Stimulated activated naive CD8-positive, alpha-beta T cell treated with anti-CD3 and anti-CD28 coated beads, Interleukin-15, Interleukin-2, amounts not matched to agents 100 ng/mL and 50 ng/mL, for 24 hours (primary cell): ENCODE results near the gene SLAMF9.

ENCODE experiments used
- H3K27ac Mint-ChIP-seq: one replicate; pipeline ENCODE4 v1.8.0; 2021; ENCODE audit warnings: mild to moderate bottlenecking, mixed read lengths
- H3K27me3 Mint-ChIP-seq: one replicate; pipeline ENCODE4 v1.8.0; 2021; ENCODE audit warnings: mixed read lengths
- H3K36me3 Mint-ChIP-seq: one replicate; pipeline ENCODE4 v1.8.0; 2021; ENCODE audit warnings: low read depth, mixed read lengths
- H3K4me1 Mint-ChIP-seq: one replicate; pipeline ENCODE4 v1.8.0; 2021; ENCODE audit warnings: low read depth, mixed read lengths
- H3K4me3 Mint-ChIP-seq: one replicate; pipeline ENCODE4 v1.8.0; 2021; ENCODE audit warnings: mild to moderate bottlenecking, mixed read lengths
- H3K9me3 Mint-ChIP-seq: one replicate; pipeline ENCODE4 v1.8.0; 2021; ENCODE audit warnings: mixed read lengths

The SLAMF9 gene

DNA sequence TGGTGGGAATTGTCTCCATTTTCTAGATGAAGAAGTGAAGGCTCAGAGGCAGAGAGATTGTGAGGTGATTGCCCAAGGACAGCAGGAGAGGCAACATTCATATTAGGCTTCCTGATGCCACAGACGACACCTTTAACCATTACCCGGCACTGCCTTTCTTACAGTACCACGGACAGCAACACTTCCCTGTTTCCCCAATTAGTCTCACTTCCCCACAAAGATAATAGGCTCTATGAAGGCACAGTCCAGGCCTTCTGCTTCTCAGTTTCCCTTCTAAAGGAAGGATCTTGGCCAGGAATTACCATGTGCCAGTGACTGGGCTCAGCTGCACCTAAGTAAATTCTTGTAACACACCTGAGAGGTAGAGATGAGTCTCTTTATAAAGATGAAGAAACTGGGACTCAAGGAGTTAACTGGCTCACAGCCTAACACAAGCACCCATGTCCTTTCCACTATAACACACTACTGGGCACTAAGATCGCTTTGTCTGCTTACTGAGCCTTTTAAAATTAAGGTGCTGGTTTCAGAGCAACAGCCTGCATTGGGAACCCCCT, 18.2 kb downstream of the SLAMF9 start:
- Mint-ChIP-seq H3K4me1 (peaks cover 7% of the 10 kb centered on the region), H3K4me3 (no peak overlapping the region), H3K27ac (no peak overlapping the region)

DNA sequence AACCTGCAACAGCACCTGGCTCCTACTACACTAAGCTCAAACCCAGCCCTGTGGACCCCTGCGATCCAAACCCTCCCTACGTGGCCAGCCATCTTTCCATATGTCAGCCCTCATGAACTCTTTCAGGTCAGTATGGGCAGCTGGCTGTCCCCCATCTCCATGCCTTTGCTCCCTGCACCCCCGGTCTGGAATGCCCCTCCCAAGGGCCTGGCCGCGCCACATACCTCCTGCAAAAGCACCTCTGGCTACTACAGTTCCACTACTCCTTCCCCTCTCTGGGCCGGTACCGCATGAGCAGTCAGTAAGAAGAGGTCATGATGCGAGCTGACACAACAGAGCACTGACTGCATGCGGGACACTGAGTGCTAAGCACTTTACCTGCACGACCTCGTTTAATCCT, 18.7 kb downstream of the SLAMF9 start:
- H3K4me3 Mint-ChIP-seq = no peak overlapping the region
- no peaks in the 10 kb centered on the region for H3K36me3 Mint-ChIP-seq
- H3K27me3 Mint-ChIP-seq = peaks cover 3% of the 10 kb centered on the region
- no peaks in the 10 kb centered on the region for H3K9me3 Mint-ChIP-seq
- H3K4me1 Mint-ChIP-seq = peaks cover 7% of the 10 kb centered on the region
- H3K27ac Mint-ChIP-seq = no peak overlapping the region

More for the DNA sequence above, 18.2 kb downstream of the SLAMF9 start:
- Mint-ChIP-seq H3K9me3 (no peaks in the 10 kb centered on the region), H3K27me3 (peaks cover 3% of the 10 kb centered on the region), H3K36me3 (no peaks in the 10 kb centered on the region)

- no peaks in the 10 kb centered on the region for H3K9me3 Mint-ChIP-seq
- H3K27ac Mint-ChIP-seq = no peak overlapping the region
- H3K4me3 Mint-ChIP-seq = no peak overlapping the region
- H3K4me1 Mint-ChIP-seq = peaks cover 7% of the 10 kb centered on the region
- peaks cover 3% of the 10 kb centered on the region for H3K27me3 Mint-ChIP-seq
- no peaks in the 10 kb centered on the region for H3K36me3 Mint-ChIP-seq
Measured at GRCh38 chr1:159934136-159935039, 19.6 kb downstream of the SLAMF9 start.

DNA sequence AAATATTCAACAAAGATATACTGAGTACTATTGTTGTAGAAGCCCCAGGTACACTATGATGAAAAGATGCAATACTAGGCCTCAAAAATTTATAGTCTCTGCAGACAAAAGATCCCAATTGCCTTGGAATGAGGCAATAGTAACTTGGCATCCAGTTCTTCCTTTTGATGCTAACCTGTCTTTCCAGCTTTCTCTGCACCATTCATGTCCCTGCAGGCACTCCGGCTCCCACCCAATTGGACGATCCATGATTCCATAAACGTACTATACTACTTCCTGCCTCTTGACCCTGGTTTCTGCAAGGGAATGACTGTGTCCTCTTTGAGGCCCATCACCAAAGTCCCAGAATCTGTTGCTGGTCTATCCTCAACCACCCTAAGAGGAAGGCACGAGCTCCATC, 20.7 kb downstream of the SLAMF9 start:
- H3K4me3 Mint-ChIP-seq = no peak overlapping the region
- no peaks in the 10 kb centered on the region for H3K36me3 Mint-ChIP-seq
- no peaks in the 10 kb centered on the region for H3K9me3 Mint-ChIP-seq
- H3K27me3 Mint-ChIP-seq = peaks cover 3% of the 10 kb centered on the region
- no peak overlapping the region for H3K27ac Mint-ChIP-seq
- peaks cover 7% of the 10 kb centered on the region for H3K4me1 Mint-ChIP-seq

GRCh38 chr1:159932296-159933285, 21.4 kb downstream of the SLAMF9 start:
- Mint-ChIP-seq H3K4me1 (peaks cover 7% of the 10 kb centered on the region), H3K27me3 (peaks cover 3% of the 10 kb centered on the region), H3K36me3 (no peaks in the 10 kb centered on the region), H3K9me3 (no peaks in the 10 kb centered on the region), H3K4me3 (no peak overlapping the region), H3K27ac (no peak overlapping the region)

DNA sequence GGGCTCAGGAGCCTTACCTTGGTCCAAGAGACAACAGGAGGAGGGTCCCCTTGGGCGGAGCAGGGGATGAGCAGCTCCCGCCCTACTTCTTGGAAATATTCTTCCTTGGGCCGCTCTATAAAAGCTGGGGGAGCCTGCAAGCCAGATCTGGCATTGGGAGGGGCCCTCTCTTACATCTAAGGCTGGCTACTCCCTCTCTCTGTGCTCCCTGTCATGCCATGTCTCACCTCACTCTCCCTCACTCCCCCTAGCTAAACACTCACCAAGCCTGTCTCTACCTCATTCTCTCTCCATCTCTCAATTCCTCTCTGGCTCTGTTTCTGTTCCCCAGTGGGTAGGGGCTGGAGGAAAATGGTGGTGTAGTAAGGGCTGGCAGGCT, 22.3 kb downstream of the SLAMF9 start:
- Mint-ChIP-seq H3K27me3 (peaks cover 3% of the 10 kb centered on the region), H3K27ac (no peak overlapping the region), H3K4me1 (peaks cover 7% of the 10 kb centered on the region), H3K4me3 (no peak overlapping the region), H3K36me3 (no peaks in the 10 kb centered on the region), H3K9me3 (no peaks in the 10 kb centered on the region)

- no peak overlapping the region for H3K4me3 Mint-ChIP-seq
- peaks cover 6% of the 10 kb centered on the region for H3K4me1 Mint-ChIP-seq
- no peaks in the 10 kb centered on the region for H3K36me3 Mint-ChIP-seq
- no peak overlapping the region for H3K27ac Mint-ChIP-seq
- no peaks in the 10 kb centered on the region for H3K9me3 Mint-ChIP-seq
- peaks cover 3% of the 10 kb centered on the region for H3K27me3 Mint-ChIP-seq
Measured at GRCh38 chr1:159931101-159931794, 22.8 kb downstream of the SLAMF9 start.

- Mint-ChIP-seq H3K27ac (no peak overlapping the region), H3K4me3 (no peak overlapping the region), H3K9me3 (no peaks in the 10 kb centered on the region), H3K4me1 (peaks cover 9% of the 10 kb centered on the region), H3K36me3 (no peaks in the 10 kb centered on the region), H3K27me3 (peaks cover 3% of the 10 kb centered on the region)
Measured at GRCh38 chr1:159930634-159931033, 23.4 kb downstream of the SLAMF9 start.

DNA sequence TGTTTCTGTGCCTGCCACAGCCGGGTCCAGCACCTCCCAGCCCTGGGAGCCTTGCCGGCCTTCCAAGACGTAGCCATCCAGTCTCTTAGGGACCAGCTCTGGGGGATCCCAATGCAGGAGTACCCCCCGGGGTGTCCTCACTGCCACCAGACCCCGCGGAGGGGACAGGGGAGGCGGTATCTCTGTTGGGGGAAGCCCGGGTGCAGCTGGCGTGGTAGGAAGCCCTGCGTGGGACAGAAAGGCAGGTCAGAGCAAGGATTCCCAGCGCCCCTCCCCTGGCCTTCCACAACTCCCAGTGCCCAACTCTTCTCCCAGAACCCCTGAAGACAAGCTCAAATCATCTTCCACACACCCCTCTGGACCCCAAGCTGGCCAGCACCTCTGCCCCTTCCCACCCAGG, 23.8 kb downstream of the SLAMF9 start:
- no peak overlapping the region for H3K4me3 Mint-ChIP-seq

DNA sequence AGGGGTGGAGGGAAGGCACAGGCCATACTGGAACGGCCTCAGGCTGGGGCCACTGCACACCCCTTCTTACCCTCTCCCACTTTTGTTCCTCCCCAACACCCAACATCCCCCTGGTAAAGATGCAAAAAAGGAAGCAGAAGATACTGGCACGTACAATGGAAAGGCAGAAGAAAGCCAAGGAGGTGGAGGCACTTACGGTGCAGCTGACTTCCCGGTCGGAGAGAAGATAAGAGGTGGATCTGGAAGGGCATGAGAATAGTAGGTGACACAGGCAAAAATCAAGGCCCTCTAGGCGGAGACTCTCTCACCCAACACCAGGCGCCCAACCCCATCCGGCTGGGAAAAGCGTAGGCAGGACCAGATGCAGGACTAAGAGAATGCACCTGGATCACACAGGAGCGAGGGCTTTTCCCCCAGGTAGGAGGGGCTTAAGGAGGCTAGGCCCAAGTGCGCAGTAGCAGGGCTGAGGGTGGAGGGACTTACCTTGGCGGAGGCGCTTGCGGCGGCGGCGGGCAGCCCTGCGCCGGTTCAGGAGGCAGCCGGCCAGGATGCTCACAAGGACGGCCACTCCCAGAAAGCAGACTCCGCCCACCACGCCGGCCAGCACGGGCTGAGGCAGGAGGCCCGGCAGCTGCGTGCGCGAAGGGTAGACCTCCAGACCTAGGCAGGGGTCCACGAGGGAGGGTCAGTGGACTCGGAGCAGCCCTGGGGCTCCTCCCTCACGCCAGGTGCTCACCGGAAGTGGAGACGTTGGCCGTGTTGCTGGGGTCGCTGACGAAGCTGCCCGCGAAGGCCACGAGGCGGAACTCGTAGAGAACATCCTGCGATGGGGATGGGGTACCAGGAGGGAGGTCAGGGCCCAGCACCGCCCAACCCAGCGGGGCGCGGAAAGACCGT, 24.6 kb downstream of the SLAMF9 start:
- Mint-ChIP-seq H3K9me3 (no peaks in the 10 kb centered on the region), H3K27me3 (no peaks in the 10 kb centered on the region), H3K36me3 (peaks cover 7% of the 10 kb centered on the region), H3K4me1 (peaks cover 16% of the 10 kb centered on the region), H3K27ac (no peak overlapping the region), H3K4me3 (no peak overlapping the region)

More for the DNA sequence above, 23.8 kb downstream of the SLAMF9 start:
- Mint-ChIP-seq H3K9me3 (no peaks in the 10 kb centered on the region), H3K4me1 (peaks cover 14% of the 10 kb centered on the region), H3K36me3 (peaks cover under 1% of the 10 kb centered on the region), H3K27me3 (no peaks in the 10 kb centered on the region), H3K27ac (no peak overlapping the region)

- Mint-ChIP-seq H3K4me3 (no peak overlapping the region), H3K9me3 (no peaks in the 10 kb centered on the region), H3K36me3 (peaks cover 12% of the 10 kb centered on the region), H3K27ac (no peak overlapping the region), H3K4me1 (peaks cover 20% of the 10 kb centered on the region), H3K27me3 (no peaks in the 10 kb centered on the region)
Measured at GRCh38 chr1:159928491-159929050, 25.5 kb downstream of the SLAMF9 start.

- H3K36me3 Mint-ChIP-seq = peaks cover 17% of the 10 kb centered on the region
- peaks cover 26% of the 10 kb centered on the region for H3K4me1 Mint-ChIP-seq
- no peak overlapping the region for H3K4me3 Mint-ChIP-seq
- no peaks in the 10 kb centered on the region for H3K27me3 Mint-ChIP-seq
- H3K27ac Mint-ChIP-seq = no peak overlapping the region
- H3K9me3 Mint-ChIP-seq = no peaks in the 10 kb centered on the region
Measured at GRCh38 chr1:159927849-159928431, 26.1 kb downstream of the SLAMF9 start.

DNA sequence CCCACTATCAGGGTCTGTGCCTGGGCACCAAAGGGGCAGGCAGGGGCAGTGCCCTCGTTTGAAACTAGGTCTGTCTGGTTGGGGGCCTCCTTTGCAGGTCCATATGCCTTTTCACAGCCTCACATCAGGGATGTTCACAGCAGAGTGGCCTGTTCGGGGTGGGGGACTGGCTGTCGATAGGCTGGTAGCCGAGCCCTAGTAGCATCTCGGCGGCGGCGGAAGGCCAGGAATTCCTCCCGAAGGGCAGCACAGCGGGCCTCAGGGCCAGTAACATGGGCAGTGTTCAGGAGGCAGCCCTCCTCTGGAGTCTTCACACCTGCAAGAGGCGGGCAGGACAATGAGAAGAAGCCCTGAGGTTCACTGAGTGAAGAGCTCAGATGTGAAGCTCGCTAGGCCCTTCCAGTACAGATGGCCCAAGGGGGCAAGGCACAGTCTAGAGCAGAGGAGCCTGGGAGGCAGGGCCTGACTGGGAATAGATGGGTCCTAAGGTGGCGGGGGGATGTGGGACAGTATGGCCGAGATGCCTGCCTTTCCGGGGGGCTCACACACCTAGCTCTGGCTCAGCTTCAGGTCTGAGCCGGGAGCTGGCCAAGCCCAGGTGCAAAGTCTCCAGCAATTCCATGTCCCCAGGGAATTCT, 26.7 kb downstream of the SLAMF9 start:
- H3K36me3 Mint-ChIP-seq = peaks cover 19% of the 10 kb centered on the region
- no peak overlapping the region for H3K4me3 Mint-ChIP-seq
- peaks cover 32% of the 10 kb centered on the region for H3K4me1 Mint-ChIP-seq
- H3K9me3 Mint-ChIP-seq = no peaks in the 10 kb centered on the region
- H3K27ac Mint-ChIP-seq = no peak overlapping the region
- H3K27me3 Mint-ChIP-seq = no peaks in the 10 kb centered on the region
